ENCODE data around the gene FOXA2. TPM values are rescaled to one million over a fixed set of nuclear protein-coding genes. Genes with fewer than 3 reads are reported as not detected.
"Not testable (repeated sequence)": the region's sequence is repeated elsewhere in the genome, so short reads cannot be mapped to it uniquely, and the experiment has no call there.

The FOXA2 gene
- total RNA-seq, 1 donor, result not detected

DNA sequence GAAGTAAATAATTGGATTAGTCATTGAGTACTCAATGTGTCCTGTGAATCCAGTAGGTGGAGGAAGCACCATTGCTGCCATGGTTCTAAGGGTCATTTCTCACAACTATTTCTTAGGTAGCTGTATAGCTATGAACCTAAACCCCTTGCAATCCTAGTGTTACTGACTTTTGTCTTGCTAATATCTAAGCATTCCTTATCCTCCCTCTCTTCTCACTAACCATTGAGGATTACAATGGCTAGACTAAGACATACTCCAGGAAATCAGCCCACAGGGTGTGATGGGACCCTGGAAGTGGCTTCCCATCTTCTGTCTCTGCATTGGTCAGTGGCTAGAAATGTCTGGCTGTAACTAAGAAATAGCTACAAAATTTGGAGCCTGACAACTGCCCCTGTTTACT, 27.3 kb upstream of the FOXA2 start:
- Histone ChIP-seq H3K79me2 (ENCODE audit: insufficient read depth, low read length) (no peaks in the 10 kb centered on the region), H3K4me1 (ENCODE audit: insufficient read depth, low read length) (no peaks in the 10 kb centered on the region), H2AFZ (ENCODE audit: low read length) (no peak overlapping the region)

DNA sequence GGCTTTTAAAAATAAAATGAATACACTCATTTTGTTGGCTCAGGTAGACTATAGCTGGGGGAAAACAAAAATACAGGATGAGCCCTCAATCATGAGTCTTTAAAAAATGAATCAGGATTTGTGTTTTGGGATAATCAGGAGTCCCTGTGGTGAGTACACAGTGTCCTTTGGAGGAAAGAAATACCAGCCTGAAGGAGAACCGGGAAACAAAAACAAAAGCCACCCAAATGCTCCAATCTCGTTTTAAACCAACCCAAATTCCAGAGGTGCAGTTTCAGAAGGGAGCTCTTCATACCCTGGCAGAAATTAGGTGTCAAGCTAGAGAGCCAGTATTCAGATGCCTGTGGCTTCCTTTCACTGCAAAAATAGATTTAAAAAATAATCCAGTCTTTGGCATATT, 23.3 kb upstream of the FOXA2 start:
- Histone ChIP-seq H3K4me1 (ENCODE audit: insufficient read depth, low read length) (no peaks in the 10 kb centered on the region), H3K4me3 (ENCODE audit: insufficient read depth, low read length) (no peak overlapping the region), H3K9me3 (ENCODE audit: low read depth, low read length) (no peaks in the 10 kb centered on the region), H2AFZ (ENCODE audit: low read length) (no peak overlapping the region), H3K27ac (ENCODE audit: low read depth, low read length) (no peak overlapping the region), H3K27me3 (ENCODE audit: insufficient read depth, low read length) (no peaks in the 10 kb centered on the region), H3K36me3 (ENCODE audit: insufficient read depth, low read length) (no peaks in the 10 kb centered on the region), H3K4me2 (ENCODE audit: insufficient read depth, low read length) (no peak overlapping the region), H3K79me2 (ENCODE audit: insufficient read depth, low read length) (no peaks in the 10 kb centered on the region), H4K20me1 (ENCODE audit: insufficient read depth, low read length) (no peaks in the 10 kb centered on the region)
- DNase-seq (ENCODE audit: insufficient read length, low spot score, missing footprints), result no peak
- TF ChIP-seq, protein P1, sequence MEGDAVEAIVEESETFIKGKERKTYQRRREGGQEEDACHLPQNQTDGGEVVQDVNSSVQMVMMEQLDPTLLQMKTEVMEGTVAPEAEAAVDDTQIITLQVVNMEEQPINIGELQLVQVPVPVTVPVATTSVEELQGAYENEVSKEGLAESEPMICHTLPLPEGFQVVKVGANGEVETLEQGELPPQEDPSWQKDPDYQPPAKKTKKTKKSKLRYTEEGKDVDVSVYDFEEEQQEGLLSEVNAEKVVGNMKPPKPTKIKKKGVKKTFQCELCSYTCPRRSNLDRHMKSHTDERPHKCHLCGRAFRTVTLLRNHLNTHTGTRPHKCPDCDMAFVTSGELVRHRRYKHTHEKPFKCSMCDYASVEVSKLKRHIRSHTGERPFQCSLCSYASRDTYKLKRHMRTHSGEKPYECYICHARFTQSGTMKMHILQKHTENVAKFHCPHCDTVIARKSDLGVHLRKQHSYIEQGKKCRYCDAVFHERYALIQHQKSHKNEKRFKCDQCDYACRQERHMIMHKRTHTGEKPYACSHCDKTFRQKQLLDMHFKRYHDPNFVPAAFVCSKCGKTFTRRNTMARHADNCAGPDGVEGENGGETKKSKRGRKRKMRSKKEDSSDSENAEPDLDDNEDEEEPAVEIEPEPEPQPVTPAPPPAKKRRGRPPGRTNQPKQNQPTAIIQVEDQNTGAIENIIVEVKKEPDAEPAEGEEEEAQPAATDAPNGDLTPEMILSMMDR (IDR thresholded peaks at IDR 0.05; ENCODE audit: extremely low read depth, low read depth, low read length), result no peak

More for the DNA sequence above, 27.3 kb upstream of the FOXA2 start:
- no peak overlapping the region for H3K27ac ChIP-seq (ENCODE audit: low read depth, low read length)
- H4K20me1 ChIP-seq (ENCODE audit: insufficient read depth, low read length), result no peaks in the 10 kb centered on the region
- no peaks in the 10 kb centered on the region for H3K27me3 ChIP-seq (ENCODE audit: insufficient read depth, low read length)
- no peak for DNase-seq (ENCODE audit: insufficient read length, low spot score, missing footprints)
- H3K4me2 ChIP-seq (ENCODE audit: insufficient read depth, low read length), result no peak overlapping the region
- TF ChIP-seq, protein P1 (IDR thresholded peaks at IDR 0.05; ENCODE audit: extremely low read depth, low read depth, low read length), result no peak
- no peak overlapping the region for H3K4me3 ChIP-seq (ENCODE audit: insufficient read depth, low read length)
- no peaks in the 10 kb centered on the region for H3K9me3 ChIP-seq (ENCODE audit: low read depth, low read length)
- H3K36me3 ChIP-seq (ENCODE audit: insufficient read depth, low read length), result no peaks in the 10 kb centered on the region

DNA sequence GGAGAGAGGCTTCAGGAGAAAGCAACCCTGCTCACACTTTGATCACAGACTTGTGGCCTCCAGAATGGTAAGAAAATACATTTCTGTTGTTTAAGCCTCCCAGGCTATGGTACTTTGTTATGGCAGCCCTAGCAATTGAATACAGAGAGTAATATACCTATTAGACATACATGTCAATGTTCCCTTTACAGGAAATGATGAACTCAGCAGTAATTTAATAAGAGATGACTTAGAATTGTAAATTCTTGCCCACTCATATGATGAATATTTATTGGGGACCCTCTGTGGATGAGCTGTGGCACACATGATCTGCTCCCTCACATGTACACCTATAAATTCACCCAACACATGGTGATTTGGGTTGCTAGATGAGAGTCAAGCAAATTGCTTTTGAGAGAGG, 20.4 kb upstream of the FOXA2 start:
- no peak overlapping the region for H3K4me2 ChIP-seq (ENCODE audit: insufficient read depth, low read length)
- TF ChIP-seq, protein P1 (IDR thresholded peaks at IDR 0.05; ENCODE audit: extremely low read depth, low read depth, low read length), result no peak

DNA sequence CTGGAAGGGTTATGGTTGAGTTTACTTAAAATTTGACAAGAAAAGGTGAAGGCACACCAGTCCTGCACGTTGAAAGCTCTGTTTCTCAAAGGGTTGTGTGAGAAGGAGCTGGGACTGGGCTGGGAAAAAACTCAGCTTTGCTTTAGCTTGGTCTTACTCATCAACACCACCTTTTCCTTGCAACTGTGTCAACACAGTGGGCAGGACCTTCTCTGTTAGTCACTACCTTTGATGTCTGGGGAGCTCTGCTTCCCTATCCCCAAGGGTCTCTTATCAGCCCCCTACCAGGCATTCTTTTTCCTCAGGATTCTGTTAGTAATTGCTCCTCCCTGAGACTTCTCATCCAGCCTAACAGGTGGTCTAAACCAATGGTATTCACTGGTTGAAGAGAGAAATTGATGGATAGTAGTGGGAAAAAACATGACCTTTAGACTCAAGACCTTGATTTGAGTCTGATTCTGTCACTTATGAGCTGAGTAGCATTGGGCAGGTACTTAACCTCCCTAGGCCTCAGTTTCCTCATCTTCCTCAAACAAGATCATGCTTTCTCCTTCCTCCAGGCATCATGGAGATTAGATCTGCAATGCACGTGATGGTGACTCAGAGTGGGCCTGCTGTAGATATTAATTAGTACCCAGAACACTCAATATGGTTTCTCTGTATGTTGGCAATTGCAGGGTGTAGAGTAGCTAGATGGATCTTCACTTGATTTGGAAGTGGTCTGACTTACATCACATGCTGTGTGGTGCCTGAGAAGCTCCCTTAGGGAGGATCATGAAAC, 17.2 kb upstream of the FOXA2 start:
- H3K9me3 ChIP-seq (ENCODE audit: low read depth, low read length), result no peaks in the 10 kb centered on the region
- H3K27me3 ChIP-seq (ENCODE audit: insufficient read depth, low read length), result no peaks in the 10 kb centered on the region
- no peak overlapping the region for H2AFZ ChIP-seq (ENCODE audit: low read length)
- H3K27ac ChIP-seq (ENCODE audit: low read depth, low read length), result no peak overlapping the region
- TF ChIP-seq, protein P1 (IDR thresholded peaks at IDR 0.05; ENCODE audit: extremely low read depth, low read depth, low read length), result no peak
- H3K79me2 ChIP-seq (ENCODE audit: insufficient read depth, low read length), result no peaks in the 10 kb centered on the region
- H3K36me3 ChIP-seq (ENCODE audit: insufficient read depth, low read length), result no peaks in the 10 kb centered on the region
- no peaks in the 10 kb centered on the region for H4K20me1 ChIP-seq (ENCODE audit: insufficient read depth, low read length)
- H3K4me1 ChIP-seq (ENCODE audit: insufficient read depth, low read length), result no peaks in the 10 kb centered on the region
- no peak overlapping the region for H3K4me2 ChIP-seq (ENCODE audit: insufficient read depth, low read length)
- no peak overlapping the region for H3K4me3 ChIP-seq (ENCODE audit: insufficient read depth, low read length)
- DNase-seq (ENCODE audit: insufficient read length, low spot score, missing footprints), result no peak

More for the DNA sequence above, 20.4 kb upstream of the FOXA2 start:
- Histone ChIP-seq H3K9me3 (ENCODE audit: low read depth, low read length) (no peaks in the 10 kb centered on the region), H3K27me3 (ENCODE audit: insufficient read depth, low read length) (no peaks in the 10 kb centered on the region), H3K4me1 (ENCODE audit: insufficient read depth, low read length) (no peaks in the 10 kb centered on the region), H3K36me3 (ENCODE audit: insufficient read depth, low read length) (no peaks in the 10 kb centered on the region), H2AFZ (ENCODE audit: low read length) (no peak overlapping the region), H3K27ac (ENCODE audit: low read depth, low read length) (no peak overlapping the region), H4K20me1 (ENCODE audit: insufficient read depth, low read length) (no peaks in the 10 kb centered on the region), H3K4me3 (ENCODE audit: insufficient read depth, low read length) (no peak overlapping the region), H3K79me2 (ENCODE audit: insufficient read depth, low read length) (no peaks in the 10 kb centered on the region)
- DNase-seq (ENCODE audit: insufficient read length, low spot score, missing footprints), result no peak

DNA sequence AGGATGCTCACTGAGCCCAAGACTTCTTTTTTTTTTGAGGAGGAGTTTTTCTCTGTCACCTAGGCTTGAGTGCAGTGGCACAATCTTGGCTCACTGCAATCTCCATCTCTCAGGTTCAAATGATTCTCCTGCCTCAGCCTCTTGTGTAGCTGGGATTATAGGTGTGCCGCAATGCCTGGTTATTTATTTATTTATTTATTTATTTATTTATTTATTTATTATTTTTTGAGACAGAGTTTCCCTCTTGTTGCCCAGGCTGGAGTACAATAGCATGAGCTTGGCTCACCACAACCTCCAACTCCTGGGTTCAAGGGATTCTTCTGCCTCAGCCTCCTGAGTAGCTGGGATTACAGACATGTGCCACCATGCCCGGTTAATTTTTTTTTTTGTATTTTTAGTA, 14.9 kb upstream of the FOXA2 start:
- not testable (repeated sequence) for H3K27ac ChIP-seq (ENCODE audit: low read depth, low read length); H3K4me3 ChIP-seq (ENCODE audit: insufficient read depth, low read length); H3K4me1 ChIP-seq (ENCODE audit: insufficient read depth, low read length); DNase-seq (ENCODE audit: insufficient read length, low spot score, missing footprints); H3K79me2 ChIP-seq (ENCODE audit: insufficient read depth, low read length); H3K27me3 ChIP-seq (ENCODE audit: insufficient read depth, low read length); H4K20me1 ChIP-seq (ENCODE audit: insufficient read depth, low read length); H2AFZ ChIP-seq (ENCODE audit: low read length); H3K4me2 ChIP-seq (ENCODE audit: insufficient read depth, low read length); H3K9me3 ChIP-seq (ENCODE audit: low read depth, low read length); H3K36me3 ChIP-seq (ENCODE audit: insufficient read depth, low read length)

Measured in osteoblast (primary cell).